ENCODE results near the gene TGFBR3. TPM values are rescaled to one million over a fixed set of nuclear protein-coding genes. Genes with fewer than 3 reads are reported as not detected.

The TGFBR3 gene
- total and polyA plus RNA-seq, 2 of the 4 experiments (the other 2 are of a cell fraction), result 3.0 to 11.3 TPM

DNA sequence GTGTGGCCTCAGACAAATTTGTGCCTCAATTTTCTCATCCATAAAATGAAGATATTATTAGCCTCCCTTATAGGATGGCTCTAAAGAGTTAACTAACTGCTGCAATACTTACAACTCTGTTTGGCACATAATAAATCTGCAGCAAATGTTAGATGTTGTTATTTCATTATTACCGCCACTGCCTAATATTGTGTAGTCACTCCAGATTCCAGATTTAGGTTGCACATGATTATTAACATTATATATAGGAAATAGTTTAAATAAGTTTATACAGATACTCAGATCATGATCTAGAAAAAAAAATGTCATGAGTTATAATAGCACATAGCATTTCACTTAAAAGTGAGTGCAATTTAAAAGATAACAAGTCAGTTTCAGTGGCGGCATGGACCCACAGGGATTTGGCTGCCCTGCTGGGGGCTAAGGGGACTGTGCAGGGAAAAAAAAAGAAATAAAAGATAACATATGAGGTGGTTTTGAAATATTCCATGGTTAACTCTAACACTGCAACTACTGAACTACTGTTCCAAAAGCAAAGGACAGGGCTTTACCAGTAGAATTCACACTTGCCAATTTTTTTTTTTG, 170.4 kb downstream of the TGFBR3 start:
- in situ Hi-C loops (cut with MboI; ENCODE audit: low sequenced_read_pairs), result no loop called here
- H3K27ac ChIP-seq (ENCODE audit: insufficient read depth, low read length), result no peak overlapping the region
- no peak overlapping the region for H2AFZ ChIP-seq (replicated peaks; ENCODE audit: low read length, poor library complexity)
- H4K8ac ChIP-seq (ENCODE audit: low read depth in 2 of 2, low read length in 2 of 2), result no peak overlapping the region
- no peaks in the 10 kb centered on the region for H3K79me1 ChIP-seq (ENCODE audit: low read depth in 1 of 2, low read length in 2 of 2)
- dilution Hi-C loops (cut with HindIII; ENCODE audit: low sequenced_read_pairs, unreplicated experiment), result no loop called here
- H3K9me1 ChIP-seq (ENCODE audit: insufficient read depth, low read length), result no peaks in the 10 kb centered on the region
- H3K9me3 ChIP-seq (ENCODE audit: control insufficient read depth, insufficient read depth, low read length), result no peaks in the 10 kb centered on the region
- no peak overlapping the region for H2BK20ac ChIP-seq (ENCODE audit: low read depth, low read length)
- H4K20me1 ChIP-seq (ENCODE audit: insufficient read depth, low read length), result no peaks in the 10 kb centered on the region
- H3K27me3 ChIP-seq (ENCODE audit: control insufficient read depth, insufficient read depth, low read length), result no peaks in the 10 kb centered on the region
- no peak for ATAC-seq (ENCODE audit: low read depth)
- no peak overlapping the region for H3K14ac ChIP-seq (replicated peaks; ENCODE audit: low read depth, low read length)
- TF ChIP-seq BHLHE40 (IDR thresholded peaks at IDR 0.05; ENCODE audit: low read depth, low read length) (no peak), NFE2L2 (IDR thresholded peaks at IDR 0.05; ENCODE audit: low read depth, low read length) (no peak), RAD21 (IDR thresholded peaks at IDR 0.05; ENCODE audit: low read length) (no peak), MXI1 (IDR thresholded peaks at IDR 0.05; ENCODE audit: borderline replicate concordance, low read depth, low read length) (no peak), FOS (IDR thresholded peaks at IDR 0.05; ENCODE audit: low read depth, low read length) (no peak), CEBPB (IDR thresholded peaks at IDR 0.05; ENCODE audit: low read depth, low read length) (no peak), CHD1 (IDR thresholded peaks at IDR 0.05; ENCODE audit: low read depth, low read length) (no peak), RCOR1 (IDR thresholded peaks at IDR 0.05; ENCODE audit: insufficient replicate concordance, low read length) (no peak), RFX5 (IDR thresholded peaks at IDR 0.05; ENCODE audit: low read depth, low read length) (no peak), POLR2A (IDR thresholded peaks at IDR 0.05; ENCODE audit: low read depth, low read length) (no peak), MAZ (IDR thresholded peaks at IDR 0.05; ENCODE audit: borderline replicate concordance, low read depth, low read length) (no peak), MAFK (IDR thresholded peaks at IDR 0.05; ENCODE audit: low read depth, low read length) (no peak)
- TF ChIP-seq, protein P1, sequence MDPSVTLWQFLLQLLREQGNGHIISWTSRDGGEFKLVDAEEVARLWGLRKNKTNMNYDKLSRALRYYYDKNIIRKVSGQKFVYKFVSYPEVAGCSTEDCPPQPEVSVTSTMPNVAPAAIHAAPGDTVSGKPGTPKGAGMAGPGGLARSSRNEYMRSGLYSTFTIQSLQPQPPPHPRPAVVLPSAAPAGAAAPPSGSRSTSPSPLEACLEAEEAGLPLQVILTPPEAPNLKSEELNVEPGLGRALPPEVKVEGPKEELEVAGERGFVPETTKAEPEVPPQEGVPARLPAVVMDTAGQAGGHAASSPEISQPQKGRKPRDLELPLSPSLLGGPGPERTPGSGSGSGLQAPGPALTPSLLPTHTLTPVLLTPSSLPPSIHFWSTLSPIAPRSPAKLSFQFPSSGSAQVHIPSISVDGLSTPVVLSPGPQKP (IDR thresholded peaks at IDR 0.05; ENCODE audit: borderline replicate concordance, low read depth, low read length), result no peak
- TF ChIP-seq, protein P2, sequence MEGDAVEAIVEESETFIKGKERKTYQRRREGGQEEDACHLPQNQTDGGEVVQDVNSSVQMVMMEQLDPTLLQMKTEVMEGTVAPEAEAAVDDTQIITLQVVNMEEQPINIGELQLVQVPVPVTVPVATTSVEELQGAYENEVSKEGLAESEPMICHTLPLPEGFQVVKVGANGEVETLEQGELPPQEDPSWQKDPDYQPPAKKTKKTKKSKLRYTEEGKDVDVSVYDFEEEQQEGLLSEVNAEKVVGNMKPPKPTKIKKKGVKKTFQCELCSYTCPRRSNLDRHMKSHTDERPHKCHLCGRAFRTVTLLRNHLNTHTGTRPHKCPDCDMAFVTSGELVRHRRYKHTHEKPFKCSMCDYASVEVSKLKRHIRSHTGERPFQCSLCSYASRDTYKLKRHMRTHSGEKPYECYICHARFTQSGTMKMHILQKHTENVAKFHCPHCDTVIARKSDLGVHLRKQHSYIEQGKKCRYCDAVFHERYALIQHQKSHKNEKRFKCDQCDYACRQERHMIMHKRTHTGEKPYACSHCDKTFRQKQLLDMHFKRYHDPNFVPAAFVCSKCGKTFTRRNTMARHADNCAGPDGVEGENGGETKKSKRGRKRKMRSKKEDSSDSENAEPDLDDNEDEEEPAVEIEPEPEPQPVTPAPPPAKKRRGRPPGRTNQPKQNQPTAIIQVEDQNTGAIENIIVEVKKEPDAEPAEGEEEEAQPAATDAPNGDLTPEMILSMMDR (conservative IDR thresholded peaks at IDR 0.05; ENCODE audit: low read depth, low read length), result no peak
- no peak overlapping the region for H3K4me3 ChIP-seq (ENCODE audit: insufficient read depth, low read depth, low read length)
- no peak overlapping the region for H4K5ac ChIP-seq (ENCODE audit: low read depth, low read length)
- H2AK9ac ChIP-seq (replicated peaks; ENCODE audit: low read depth, low read length, poor library complexity), result no peak overlapping the region
- intact Hi-C loops (cut with micrococcal nuclease), result no loop called here
- H4K91ac ChIP-seq (ENCODE audit: insufficient read depth, low read depth, low read length), result no peak overlapping the region
- H3K9ac ChIP-seq (ENCODE audit: low read depth, low read length), result no peak overlapping the region
- peaks cover 34% of the 10 kb centered on the region for H3K36me3 ChIP-seq (ENCODE audit: control insufficient read depth, insufficient read depth, low read length)
- ChIA-PET POLR2A (ENCODE audit: unreplicated experiment) (no interaction called here), CTCF (interaction anchor here (1.1 kb wide), 1 partner anchor 63 kb away, joined by 4 read pairs; no protein-coding TSS in a partner anchor)
- H2BK15ac ChIP-seq (ENCODE audit: low read depth, low read length), result no peak overlapping the region
- H2AK5ac ChIP-seq (ENCODE audit: low read depth, low read length), result no peak overlapping the region
- no peak for DNase-seq
- H3K4ac ChIP-seq (ENCODE audit: low read depth, low read length), result no peak overlapping the region
- no CpG with 5 or more reads among the region's 2 CpGs for WGBS, 2 experiments (ENCODE audit: extremely low coverage in 2 of 2, insufficient read length in 1 of 2)
- no peak overlapping the region for H3K18ac ChIP-seq (ENCODE audit: low read depth, low read length)
- peaks cover 6% of the 10 kb centered on the region for H3K4me1 ChIP-seq (ENCODE audit: control insufficient read depth, insufficient read depth, low read length)
- H3K23ac ChIP-seq (ENCODE audit: low read depth, low read length), result no peak overlapping the region
- no peak overlapping the region for H2BK120ac ChIP-seq (ENCODE audit: low read depth, low read length)
- no peak overlapping the region for H3K4me2 ChIP-seq (ENCODE audit: low read depth, low read length)
- BruUV-seq (replicated peaks), result no TSS peak
- no peak overlapping the region for H3K56ac ChIP-seq (ENCODE audit: extremely low read depth, insufficient read depth, low read length)
- no peak overlapping the region for H2BK5ac ChIP-seq (ENCODE audit: low read depth, low read length, poor library complexity, severe bottlenecking)
